GM12878 (cell line): ENCODE measurements around the gene PTPRM.

Experiments used
- EZH2 ChIP-seq: IDR thresholded peaks from 2 replicates; pipeline ENCODE4 v1.6.1; 2012; ENCODE audit warnings: low read depth, mild to moderate bottlenecking, control low read depth, inconsistent platforms, low read length, borderline replicate concordance; ENCODE audit not compliant: control insufficient read depth
- POLR2A ChIP-seq: IDR thresholded peaks from 2 replicates; pipeline ENCODE4 v1.6.1; 2011; ENCODE audit warnings: low read depth, mild to moderate bottlenecking, low read length
- POLR2AphosphoS5 ChIP-seq: IDR thresholded peaks from 2 replicates; pipeline ENCODE4 v1.6.1; 2011; ENCODE audit warnings: mild to moderate bottlenecking, low read length, inconsistent platforms
- SUZ12 ChIP-seq: fragments of 200-600 bp; sonication (generic); IDR thresholded peaks from one replicate; pipeline ENCODE4 v1.6.1; 2018; ENCODE audit warnings: antibody characterized with exemption, mild to moderate bottlenecking; ENCODE audit not compliant: unreplicated experiment
- TF ChIP-seq, protein P1 (sequence below): IDR thresholded peaks from 2 replicates; pipeline ENCODE4 v1.6.1; 2012; ENCODE audit warnings: low read depth, low read length, improper control_type of control experiment
- TF ChIP-seq, protein P2 (sequence below): IDR thresholded peaks from 2 replicates; pipeline ENCODE4 v1.6.1; 2011; ENCODE audit warnings: borderline replicate concordance, low read depth, mild to moderate bottlenecking, moderate library complexity, low read length; ENCODE audit not compliant: insufficient read depth, poor library complexity, severe bottlenecking

DNA sequence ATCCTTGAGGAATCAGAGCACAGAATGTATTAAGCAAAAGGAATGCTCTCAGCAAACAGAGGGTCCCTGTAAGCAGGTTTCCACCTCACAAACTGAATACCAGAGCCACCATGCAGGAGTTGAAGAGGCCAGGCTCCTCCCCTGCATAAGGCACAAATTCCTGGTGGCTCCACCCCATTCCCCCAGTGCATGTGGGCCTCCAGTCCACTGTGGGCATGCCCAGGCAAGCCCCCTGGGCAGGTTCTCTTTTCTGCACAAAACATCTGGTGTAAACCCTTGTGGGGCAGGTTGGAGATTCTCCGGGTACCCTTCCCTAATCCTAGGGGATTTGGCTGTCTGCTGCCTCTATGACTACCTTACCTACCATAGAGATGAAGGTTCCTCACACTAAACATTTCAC lies 166.5 kb downstream of the PTPRM start:
- TF ChIP-seq, protein P1, sequence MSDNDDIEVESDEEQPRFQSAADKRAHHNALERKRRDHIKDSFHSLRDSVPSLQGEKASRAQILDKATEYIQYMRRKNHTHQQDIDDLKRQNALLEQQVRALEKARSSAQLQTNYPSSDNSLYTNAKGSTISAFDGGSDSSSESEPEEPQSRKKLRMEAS = no peak
- TF ChIP-seq EZH2 (no peak), POLR2AphosphoS5 (no peak), SUZ12 (no peak), POLR2A (no peak)
- TF ChIP-seq, protein P2, sequence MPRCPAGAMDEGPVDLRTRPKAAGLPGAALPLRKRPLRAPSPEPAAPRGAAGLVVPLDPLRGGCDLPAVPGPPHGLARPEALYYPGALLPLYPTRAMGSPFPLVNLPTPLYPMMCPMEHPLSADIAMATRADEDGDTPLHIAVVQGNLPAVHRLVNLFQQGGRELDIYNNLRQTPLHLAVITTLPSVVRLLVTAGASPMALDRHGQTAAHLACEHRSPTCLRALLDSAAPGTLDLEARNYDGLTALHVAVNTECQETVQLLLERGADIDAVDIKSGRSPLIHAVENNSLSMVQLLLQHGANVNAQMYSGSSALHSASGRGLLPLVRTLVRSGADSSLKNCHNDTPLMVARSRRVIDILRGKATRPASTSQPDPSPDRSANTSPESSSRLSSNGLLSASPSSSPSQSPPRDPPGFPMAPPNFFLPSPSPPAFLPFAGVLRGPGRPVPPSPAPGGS = no peak
